Body of pancreas (tissue), 4 donors: Measurements from ENCODE around the gene RAB44.

Experiments
- POLR2A ChIP-seq, 3 donors: fragments of 450-650 bp; IDR thresholded peaks; one replicate each; pipeline ENCODE4 v1.6.1; 2016; ENCODE audit warnings: antibody characterized with exemption in 3 of 3, mild to moderate bottlenecking in 2 of 3
- TF ChIP-seq, protein P1 (sequence below), 7 experiments: fragments of 450-650 bp in 4 of 7; fragments of 200-600 bp in 3 of 7; sonication (generic) in 3 of 7; IDR thresholded peaks; one replicate each; pipeline ENCODE4 v1.5.1; 2016 to 2019; ENCODE audit warnings: antibody characterized with exemption in 7 of 7

GRCh38 chr6:36665180-36665579 is 32.4 kb upstream of the RAB44 start:
- TF ChIP-seq, protein P1, sequence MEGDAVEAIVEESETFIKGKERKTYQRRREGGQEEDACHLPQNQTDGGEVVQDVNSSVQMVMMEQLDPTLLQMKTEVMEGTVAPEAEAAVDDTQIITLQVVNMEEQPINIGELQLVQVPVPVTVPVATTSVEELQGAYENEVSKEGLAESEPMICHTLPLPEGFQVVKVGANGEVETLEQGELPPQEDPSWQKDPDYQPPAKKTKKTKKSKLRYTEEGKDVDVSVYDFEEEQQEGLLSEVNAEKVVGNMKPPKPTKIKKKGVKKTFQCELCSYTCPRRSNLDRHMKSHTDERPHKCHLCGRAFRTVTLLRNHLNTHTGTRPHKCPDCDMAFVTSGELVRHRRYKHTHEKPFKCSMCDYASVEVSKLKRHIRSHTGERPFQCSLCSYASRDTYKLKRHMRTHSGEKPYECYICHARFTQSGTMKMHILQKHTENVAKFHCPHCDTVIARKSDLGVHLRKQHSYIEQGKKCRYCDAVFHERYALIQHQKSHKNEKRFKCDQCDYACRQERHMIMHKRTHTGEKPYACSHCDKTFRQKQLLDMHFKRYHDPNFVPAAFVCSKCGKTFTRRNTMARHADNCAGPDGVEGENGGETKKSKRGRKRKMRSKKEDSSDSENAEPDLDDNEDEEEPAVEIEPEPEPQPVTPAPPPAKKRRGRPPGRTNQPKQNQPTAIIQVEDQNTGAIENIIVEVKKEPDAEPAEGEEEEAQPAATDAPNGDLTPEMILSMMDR (IDR thresholded peaks at IDR 0.05): no peak
- no peak for TF ChIP-seq POLR2A (IDR thresholded peaks at IDR 0.05)
